MG63 (cell line): Measurements from ENCODE around the gene ATRNL1. TPM values are rescaled to one million over a fixed set of nuclear protein-coding genes. Genes with fewer than 3 reads are reported as not detected.

Experiments
- DNase-seq: peaks from one replicate; pipeline ENCODE4 v3.0.0-alpha.2; 2020
- H3K27me3 ChIP-seq: fragments of 250-450 bp; sonication (Bioruptor Pico); 2 replicates; pipeline ENCODE4 v1.5.1; 2020; ENCODE audit warnings: mild to moderate bottlenecking, moderate library complexity
- H3K36me3 ChIP-seq: fragments of 250-450 bp; sonication (Bioruptor Pico); 2 replicates; pipeline ENCODE4 v1.5.1; 2020; ENCODE audit warnings: mild to moderate bottlenecking, moderate library complexity
- H3K4me3 ChIP-seq: fragments of 250-450 bp; sonication (Bioruptor Pico); 2 replicates; pipeline ENCODE4 v1.5.1; 2020; ENCODE audit warnings: mild to moderate bottlenecking, moderate library complexity
- H3K9me3 ChIP-seq: fragments of 250-450 bp; sonication (Bioruptor Pico); 2 replicates; pipeline ENCODE4 v1.5.1; 2020; ENCODE audit warnings: mild to moderate bottlenecking, moderate library complexity
- total RNA-seq: library from RNA; depleted of rRNA; stranded (reverse); fragments of >200 nt; shearing (Covaris generic); gene quantifications from 2 replicates; pipeline ENCODE4 v1.2.3, GENCODE V29; 2014; ENCODE audit warnings: low replicate concordance

The ATRNL1 gene
- total RNA-seq, 1 experiment from 2014 or later, result 1.7 TPM

DNA sequence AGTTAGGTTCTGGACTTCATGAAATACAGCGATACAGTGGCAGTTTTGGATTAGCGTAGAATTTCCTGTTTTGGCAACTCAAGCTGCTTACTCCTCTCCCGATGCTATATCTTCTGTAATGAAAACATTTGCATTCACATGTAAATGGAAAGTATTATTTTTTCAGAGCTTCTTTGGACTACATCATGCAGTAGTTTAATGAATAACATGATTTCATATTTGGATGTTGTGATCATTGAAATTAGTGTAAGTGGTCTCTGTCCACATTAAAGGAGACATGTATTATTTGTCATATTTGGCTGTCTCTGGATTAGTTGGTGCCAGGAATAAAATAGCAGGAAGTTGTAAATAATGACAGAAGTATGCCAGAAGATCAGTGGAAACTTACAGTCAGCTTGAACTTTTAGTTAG is 848.2 kb downstream of the ATRNL1 start:
- no peak for DNase-seq
- Histone ChIP-seq H3K4me3 (no peak overlapping the region), H3K9me3 (no peaks in the 10 kb centered on the region), H3K27me3 (no peaks in the 10 kb centered on the region), H3K36me3 (no peaks in the 10 kb centered on the region)

DNA sequence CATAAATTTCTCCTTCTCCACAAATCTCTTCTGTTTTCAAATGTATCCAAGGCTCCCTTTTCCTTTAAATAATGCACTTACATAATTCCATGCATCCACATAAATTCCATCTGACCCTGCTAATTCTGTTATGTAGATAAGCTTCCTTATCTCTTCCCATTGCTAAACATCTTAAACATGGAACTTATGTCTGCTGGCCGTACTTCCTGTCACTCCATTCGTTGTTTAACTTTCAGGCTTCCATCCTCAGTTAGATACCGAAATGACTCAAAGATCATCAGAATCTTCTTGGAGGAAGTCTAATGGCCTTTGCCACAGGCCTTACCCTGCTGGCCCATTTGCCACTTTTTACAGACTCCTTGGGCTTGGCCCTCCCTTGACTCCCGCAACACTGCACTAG is 848.9 kb downstream of the ATRNL1 start:
- Histone ChIP-seq H3K4me3 (no peak overlapping the region), H3K9me3 (no peaks in the 10 kb centered on the region), H3K36me3 (no peaks in the 10 kb centered on the region), H3K27me3 (no peaks in the 10 kb centered on the region)
- no peak for DNase-seq

DNA sequence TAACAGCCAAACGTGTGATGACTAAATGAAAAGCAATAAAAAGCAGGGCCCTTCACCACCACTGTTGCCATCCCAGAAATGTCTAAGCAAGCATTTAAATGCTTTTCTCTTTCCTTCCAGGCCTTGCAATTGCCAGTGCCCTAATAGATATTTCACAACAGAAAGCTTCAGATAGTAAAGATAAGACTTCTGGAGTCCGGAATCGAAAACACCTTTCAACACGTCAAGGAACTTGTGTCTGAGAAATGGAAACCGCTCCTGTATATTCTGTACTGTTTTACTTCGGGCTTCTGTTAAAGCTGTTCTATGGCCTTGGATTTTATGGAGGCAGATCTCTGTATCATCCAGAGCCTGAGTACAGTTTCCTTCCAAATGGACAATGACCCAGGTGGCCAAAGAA is 851.4 kb downstream of the ATRNL1 start:
- no peaks in the 10 kb centered on the region for H3K27me3 ChIP-seq
- no peak for DNase-seq
- H3K9me3 ChIP-seq, result no peaks in the 10 kb centered on the region
- H3K36me3 ChIP-seq, result no peaks in the 10 kb centered on the region
- no peak overlapping the region for H3K4me3 ChIP-seq

DNA sequence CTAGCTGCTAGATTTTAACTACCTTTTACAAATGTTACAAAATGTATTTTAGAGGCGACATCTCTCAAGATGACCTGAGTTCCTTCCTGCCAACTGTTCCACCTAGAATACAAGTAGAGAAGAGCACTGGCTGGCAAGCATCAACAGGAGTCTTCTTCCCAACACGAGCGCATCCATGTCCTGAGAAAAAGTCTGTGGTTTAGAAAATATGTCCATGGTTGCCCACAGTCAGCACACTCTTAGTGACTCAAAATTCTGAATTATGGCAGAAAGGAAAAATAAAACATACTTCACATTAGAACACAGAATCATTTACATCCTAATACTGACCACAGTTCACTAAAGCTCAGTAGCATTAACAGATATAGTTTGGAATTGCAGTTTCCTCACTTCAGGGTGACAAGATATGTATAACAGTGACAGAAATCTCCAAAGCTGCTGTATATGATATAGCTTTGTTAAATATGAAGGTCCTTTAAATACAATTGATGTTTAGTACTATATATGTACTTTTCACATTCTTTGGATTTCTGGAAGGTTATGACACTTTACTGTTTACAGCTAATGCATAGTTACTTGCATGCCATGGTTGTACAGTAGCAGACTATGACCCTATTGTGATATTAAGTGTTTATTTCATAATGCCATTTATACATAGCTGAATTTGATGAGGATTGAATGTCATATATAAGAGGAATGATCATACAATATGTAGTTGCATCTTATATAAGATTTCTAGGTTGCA is 852.7 kb downstream of the ATRNL1 start:
- no peaks in the 10 kb centered on the region for H3K9me3 ChIP-seq
- DNase-seq, result no peak
- no peaks in the 10 kb centered on the region for H3K36me3 ChIP-seq
- no peak overlapping the region for H3K4me3 ChIP-seq
- no peaks in the 10 kb centered on the region for H3K27me3 ChIP-seq

DNA sequence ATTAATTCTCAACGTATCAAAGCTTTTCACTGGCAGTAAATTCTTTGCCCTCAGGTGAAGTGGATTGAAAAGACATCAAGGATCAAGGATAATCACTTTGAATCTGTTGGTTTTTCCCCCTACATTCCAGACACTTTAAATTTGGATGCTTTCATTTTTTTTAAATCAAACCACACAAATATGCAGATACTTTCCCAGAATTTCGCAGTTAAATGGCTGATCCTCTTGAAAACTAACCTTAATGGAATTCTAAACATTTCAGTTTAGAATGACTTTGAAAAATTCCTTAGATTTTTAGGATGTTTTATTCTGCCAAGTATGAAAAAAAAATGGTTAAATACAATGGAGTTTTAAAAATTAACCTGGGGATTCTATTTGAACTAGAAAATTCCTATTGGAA is 853.9 kb downstream of the ATRNL1 start:
- Histone ChIP-seq H3K36me3 (no peaks in the 10 kb centered on the region), H3K4me3 (no peak overlapping the region), H3K9me3 (no peaks in the 10 kb centered on the region), H3K27me3 (no peaks in the 10 kb centered on the region)
- no peak for DNase-seq

DNA sequence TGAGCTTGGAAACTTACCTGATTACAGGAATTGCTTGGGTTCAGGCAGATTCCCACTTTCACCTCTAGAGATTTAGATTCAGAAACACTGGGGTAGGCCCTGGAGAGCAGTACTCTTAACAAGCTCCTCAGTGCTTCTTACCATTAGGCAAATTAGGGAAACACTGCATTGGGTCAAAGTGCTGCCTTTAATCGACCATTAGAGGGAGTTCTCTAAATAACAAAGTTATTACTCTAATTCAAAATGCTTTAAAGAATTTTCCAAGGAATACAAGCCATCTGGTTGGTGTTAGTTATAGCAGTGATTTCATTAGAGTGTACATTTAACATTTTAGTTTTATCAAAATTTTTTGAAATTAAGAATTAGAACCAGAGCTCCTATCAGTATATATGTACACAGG is 855.3 kb downstream of the ATRNL1 start:
- Histone ChIP-seq H3K4me3 (no peak overlapping the region), H3K36me3 (no peaks in the 10 kb centered on the region), H3K27me3 (no peaks in the 10 kb centered on the region), H3K9me3 (no peaks in the 10 kb centered on the region)
- DNase-seq, result no peak

DNA sequence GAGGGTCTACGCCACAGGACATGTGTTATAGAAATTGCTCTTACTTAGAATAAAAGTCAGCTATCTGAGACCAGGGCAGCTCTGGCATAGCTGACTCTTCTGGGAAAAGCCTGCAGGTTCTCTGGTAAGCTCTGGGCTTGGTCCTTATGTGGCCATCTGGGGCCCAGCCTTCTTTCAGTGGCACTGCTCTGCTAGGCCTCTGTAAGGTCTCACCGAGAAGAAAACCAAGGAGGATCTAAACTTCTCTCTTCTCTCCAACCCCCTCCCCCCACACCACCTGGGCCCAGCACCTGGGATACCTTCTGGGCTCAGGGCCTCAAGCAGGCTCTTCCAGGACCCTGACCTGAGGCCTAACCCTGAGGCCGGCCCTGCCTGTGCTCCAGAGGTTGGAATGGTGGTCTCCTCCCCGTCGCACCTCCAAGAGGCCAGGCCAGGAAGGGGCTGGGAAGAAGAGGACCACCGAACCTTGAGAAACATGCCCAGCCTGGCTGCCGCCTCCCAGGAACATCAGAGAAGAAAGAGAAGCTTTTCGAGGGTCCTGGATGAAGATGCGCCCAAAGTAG is 856.2 kb downstream of the ATRNL1 start:
- no peak for DNase-seq
- no peaks in the 10 kb centered on the region for H3K9me3 ChIP-seq
- H3K27me3 ChIP-seq, result no peaks in the 10 kb centered on the region
- no peaks in the 10 kb centered on the region for H3K36me3 ChIP-seq
- H3K4me3 ChIP-seq, result no peak overlapping the region

DNA sequence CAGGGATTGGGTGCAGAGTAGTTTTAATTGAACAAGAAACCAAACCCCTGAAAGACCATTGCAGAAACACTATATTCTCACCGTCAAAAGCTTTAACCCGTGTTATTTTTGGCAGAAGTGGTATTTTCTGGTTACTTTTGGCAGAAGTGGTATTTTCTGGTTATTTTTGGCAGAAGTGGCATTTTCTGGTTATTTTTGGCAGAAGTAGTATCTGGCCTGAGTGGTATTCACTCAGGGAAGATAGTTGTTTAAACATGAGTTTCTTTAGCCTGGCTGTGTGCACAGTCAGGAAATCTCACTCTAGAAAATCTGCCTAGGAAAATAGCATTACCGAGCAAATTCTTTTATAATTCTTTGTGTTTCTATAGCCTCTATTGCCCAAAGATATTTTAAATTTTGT is 857.2 kb downstream of the ATRNL1 start:
- DNase-seq, result no peak
- Histone ChIP-seq H3K36me3 (no peaks in the 10 kb centered on the region), H3K4me3 (no peak overlapping the region), H3K9me3 (no peaks in the 10 kb centered on the region), H3K27me3 (no peaks in the 10 kb centered on the region)

DNA sequence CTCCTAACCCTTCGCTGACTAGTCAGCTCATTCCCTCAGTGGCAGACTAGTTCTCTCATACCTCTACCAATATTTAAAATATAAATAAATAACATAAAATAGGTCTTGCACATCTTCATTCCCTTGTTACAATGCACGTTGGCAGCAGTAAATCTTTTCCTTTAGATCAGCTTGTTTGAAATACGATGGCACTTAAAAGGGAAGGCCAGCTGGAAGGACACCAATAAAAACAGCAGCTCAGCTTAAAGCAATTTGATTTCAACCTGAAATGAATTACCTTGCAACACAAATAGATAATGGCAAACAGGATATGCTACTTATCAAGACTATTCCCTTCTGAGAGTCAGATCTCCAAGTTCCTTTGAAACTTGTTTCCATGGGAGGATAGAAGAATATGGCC is 858.1 kb downstream of the ATRNL1 start:
- Histone ChIP-seq H3K27me3 (no peaks in the 10 kb centered on the region), H3K9me3 (no peaks in the 10 kb centered on the region), H3K4me3 (no peak overlapping the region), H3K36me3 (no peaks in the 10 kb centered on the region)
- DNase-seq, result peak; percentile 14

DNA sequence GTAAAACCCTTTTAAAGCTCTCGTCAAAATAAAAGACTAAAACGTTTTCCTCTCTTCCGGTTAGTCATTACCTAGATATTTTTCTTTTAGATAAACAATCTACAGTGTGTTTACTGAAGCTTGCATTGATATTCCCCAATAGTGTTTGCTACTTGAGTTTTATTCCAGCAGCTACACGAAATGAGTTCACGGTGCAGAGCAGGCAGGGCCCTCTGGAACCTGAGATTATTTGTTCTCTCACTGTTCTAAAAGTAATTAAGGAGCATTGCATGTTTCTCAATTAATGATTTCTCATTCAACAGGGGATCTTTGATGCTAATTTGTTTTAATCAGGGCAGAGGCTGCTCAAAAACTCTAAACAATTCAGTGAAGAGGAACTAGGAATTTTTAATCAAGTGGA is 860.1 kb downstream of the ATRNL1 start:
- H3K36me3 ChIP-seq, result no peaks in the 10 kb centered on the region
- H3K4me3 ChIP-seq, result no peak overlapping the region
- H3K9me3 ChIP-seq, result no peaks in the 10 kb centered on the region
- no peaks in the 10 kb centered on the region for H3K27me3 ChIP-seq
- DNase-seq, result no peak

DNA sequence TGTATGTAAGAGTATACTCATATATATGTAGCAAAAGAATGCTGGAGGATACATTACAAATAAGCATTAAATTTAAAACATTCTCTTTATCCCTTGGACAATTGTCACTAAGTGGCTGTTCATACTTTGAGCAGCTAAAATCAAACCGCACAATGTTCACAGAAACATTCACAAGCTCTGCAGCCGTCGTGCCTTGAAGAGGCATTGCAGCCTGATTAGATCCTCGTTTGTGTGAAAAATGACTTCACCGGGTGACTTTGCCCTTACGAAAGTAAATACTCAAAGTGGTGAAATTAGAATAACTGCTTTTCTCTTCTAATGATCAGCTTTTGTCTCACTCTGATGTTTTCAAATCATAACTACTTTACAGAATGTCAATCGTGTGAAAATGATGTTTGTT is 860.8 kb downstream of the ATRNL1 start:
- H3K36me3 ChIP-seq, result no peaks in the 10 kb centered on the region
- DNase-seq, result no peak
- no peaks in the 10 kb centered on the region for H3K27me3 ChIP-seq
- H3K4me3 ChIP-seq, result no peak overlapping the region
- no peaks in the 10 kb centered on the region for H3K9me3 ChIP-seq

DNA sequence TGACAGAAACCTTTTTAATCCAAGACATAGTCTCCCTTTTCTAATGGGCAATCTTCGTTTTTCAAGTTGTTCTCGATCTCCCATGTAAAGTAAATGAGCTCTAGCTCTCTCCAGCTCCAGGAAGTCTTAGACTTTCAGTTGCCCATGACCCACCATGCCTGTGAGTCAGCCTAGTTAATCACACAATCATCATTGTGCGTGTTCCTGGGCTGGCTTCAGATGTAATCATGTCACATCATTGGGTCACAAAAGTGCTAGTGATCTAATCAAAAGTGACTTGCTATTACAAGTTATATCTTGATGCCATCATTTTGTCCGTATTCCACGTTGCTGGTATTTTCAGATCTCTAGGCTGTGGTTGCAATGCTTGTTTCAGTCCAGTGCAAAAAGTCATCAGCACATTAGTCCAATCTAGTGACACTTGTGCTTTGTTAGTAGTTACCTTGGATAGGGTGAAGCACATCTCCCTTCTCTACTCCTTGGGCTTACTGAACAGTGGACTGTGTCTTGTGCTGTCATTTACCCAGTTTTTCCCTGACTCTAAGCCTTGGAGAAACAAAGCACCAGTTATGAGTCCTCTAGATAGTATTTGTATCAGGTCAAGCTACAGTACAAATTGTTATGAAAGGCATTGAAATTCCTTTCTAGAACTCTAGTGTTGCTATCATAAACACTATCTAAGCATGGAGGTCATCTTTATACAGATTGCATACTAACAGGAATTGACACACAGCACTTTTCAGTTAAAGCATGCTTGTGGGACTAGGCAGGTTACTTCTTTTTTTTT is 863.3 kb downstream of the ATRNL1 start:
- peak; percentile 32 for DNase-seq
- Histone ChIP-seq H3K9me3 (no peaks in the 10 kb centered on the region), H3K36me3 (no peaks in the 10 kb centered on the region), H3K4me3 (no peak overlapping the region), H3K27me3 (no peaks in the 10 kb centered on the region)

DNA sequence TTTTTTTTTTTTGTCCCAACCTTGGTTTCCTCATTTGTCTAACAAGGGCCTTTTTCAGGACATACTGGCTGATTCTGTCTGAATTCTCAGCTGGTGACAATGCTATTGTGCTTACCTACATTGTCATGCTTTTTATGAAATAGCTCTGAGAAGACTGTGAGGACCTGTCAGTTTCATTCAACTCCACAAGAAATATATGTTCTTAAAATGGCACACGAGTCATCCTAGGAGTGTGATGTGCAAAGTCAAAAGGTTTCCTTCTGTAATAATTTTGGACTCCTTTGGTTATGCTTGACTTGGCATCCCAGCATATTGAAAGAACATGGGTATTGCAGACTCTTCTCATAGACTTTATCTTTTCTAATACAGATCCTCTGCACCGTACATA is 863.8 kb downstream of the ATRNL1 start:
- no peaks in the 10 kb centered on the region for H3K9me3 ChIP-seq
- H3K4me3 ChIP-seq, result no peak overlapping the region
- DNase-seq, result no peak
- no peaks in the 10 kb centered on the region for H3K27me3 ChIP-seq
- no peaks in the 10 kb centered on the region for H3K36me3 ChIP-seq

DNA sequence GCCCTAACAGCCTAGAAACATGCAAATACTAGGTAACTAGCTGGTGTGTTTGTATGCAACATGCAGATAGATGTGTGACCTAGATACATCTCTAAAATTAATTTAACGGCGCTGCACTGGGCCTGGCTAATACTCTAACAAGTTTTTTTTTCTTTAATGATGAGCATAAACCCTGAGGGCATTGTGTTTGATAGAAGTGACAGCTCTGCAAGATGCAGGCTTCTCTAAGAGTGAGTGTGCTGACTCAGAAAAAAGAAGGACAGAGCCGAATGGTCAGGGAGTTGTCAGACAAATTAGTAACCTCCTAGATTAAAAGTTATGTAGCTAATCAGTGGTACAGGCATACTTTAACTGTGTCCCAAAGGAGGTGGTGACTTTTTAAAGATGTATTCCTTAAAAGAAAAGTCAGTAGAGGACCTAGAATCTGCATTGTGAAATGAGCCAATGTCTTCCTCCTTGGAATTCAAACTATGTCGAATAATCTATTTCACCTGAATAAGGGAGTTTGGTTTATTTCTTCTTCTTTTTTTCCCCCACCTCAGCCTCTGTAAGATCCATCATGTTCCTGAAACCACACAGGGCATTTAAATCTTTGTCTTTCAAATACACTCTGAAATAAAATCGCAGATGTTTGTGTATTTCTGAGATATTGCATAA is 864.7 kb downstream of the ATRNL1 start:
- Histone ChIP-seq H3K36me3 (no peaks in the 10 kb centered on the region), H3K9me3 (no peaks in the 10 kb centered on the region), H3K4me3 (no peak overlapping the region), H3K27me3 (no peaks in the 10 kb centered on the region)
- DNase-seq, result no peak

DNA sequence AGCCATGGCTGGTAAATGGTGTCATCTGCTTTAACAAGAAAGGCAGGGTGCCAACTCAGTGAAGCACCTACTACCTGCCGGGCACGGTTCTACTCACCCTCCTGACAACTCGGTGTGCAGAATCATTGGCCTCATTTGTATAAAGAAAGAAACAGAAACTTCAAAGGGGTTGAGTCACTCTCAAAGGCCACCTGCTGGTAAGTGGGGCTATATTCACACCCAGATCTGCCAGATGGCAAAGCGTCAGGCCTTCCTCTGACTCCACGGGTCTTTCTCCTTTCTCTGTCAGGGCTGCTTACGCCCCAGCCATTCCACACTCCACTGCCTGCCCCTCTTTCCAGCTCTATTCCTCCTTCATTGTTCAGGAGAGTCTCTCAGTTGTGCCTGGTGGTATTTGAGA is 870.7 kb downstream of the ATRNL1 start:
- peak; percentile 65 for DNase-seq
- Histone ChIP-seq H3K9me3 (no peaks in the 10 kb centered on the region), H3K27me3 (no peaks in the 10 kb centered on the region), H3K4me3 (no peak overlapping the region), H3K36me3 (no peaks in the 10 kb centered on the region)

DNA sequence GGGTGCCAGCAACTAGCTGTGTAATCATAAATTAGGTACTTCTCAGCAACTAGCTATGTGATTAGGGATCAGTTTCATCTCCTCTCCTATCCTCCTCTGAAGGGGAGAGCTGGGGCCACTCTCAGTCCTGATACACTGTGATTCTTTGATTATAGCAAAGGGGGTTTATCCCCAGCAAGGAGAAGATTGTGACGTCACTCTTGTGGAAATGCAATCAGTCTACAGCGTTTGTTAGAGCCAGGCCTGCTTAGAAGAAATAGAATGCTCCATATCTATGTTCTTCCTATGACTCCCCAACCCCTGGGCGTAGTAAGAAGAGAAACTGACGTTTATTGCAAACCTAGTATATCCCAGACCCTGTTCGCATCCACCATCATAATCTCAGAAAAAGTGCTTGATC is 871.7 kb downstream of the ATRNL1 start:
- Histone ChIP-seq H3K27me3 (no peaks in the 10 kb centered on the region), H3K36me3 (no peaks in the 10 kb centered on the region), H3K9me3 (no peaks in the 10 kb centered on the region), H3K4me3 (no peak overlapping the region)
- no peak for DNase-seq

DNA sequence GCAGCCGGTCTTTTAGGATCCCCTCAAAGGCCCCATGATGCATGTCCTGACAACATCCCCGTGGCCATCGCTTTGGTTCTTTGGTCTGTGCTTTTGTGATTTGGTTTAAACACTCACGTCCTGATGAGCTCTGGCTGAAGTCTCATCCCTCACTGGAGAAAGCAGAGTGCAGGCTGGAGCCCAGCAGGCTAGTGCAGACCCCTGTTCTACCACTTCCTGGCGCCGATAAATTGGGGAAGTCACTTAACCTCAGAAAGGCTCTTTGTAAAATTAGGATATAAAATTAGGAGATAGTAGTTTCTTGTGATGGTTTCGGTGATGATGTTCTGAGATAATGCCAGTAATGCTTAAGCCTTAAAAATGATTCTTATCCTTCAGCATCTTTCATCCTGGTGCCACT is 872.2 kb downstream of the ATRNL1 start:
- Histone ChIP-seq H3K9me3 (no peaks in the 10 kb centered on the region), H3K36me3 (no peaks in the 10 kb centered on the region), H3K4me3 (no peak overlapping the region), H3K27me3 (no peaks in the 10 kb centered on the region)
- DNase-seq, result no peak
